ENCODE data around the gene BRD3.

- no peak for TF ChIP-seq CTCF (conservative IDR thresholded peaks at IDR 0.05; ENCODE audit: low read depth, low read length)
- no peak for TF ChIP-seq EZH2 (IDR thresholded peaks at IDR 0.05; ENCODE audit: borderline replicate concordance, low read depth, low read length, poor library complexity, severe bottlenecking)
Measured at GRCh38 chr9:134040176-134040565, 27.7 kb downstream of the BRD3 start.

All from A673 (cell line).